Lower leg skin (tissue), 3 donors: ENCODE results near the gene BNIP3.

ENCODE experiments used
- CTCF ChIP-seq, 3 donors: fragments of 450-650 bp; IDR thresholded peaks; one replicate each; pipeline ENCODE4 v1.5.1; 2016; ENCODE audit warnings: antibody characterized with exemption in 3 of 3, mild to moderate bottlenecking in 3 of 3, moderate library complexity in 2 of 3
- POLR2A ChIP-seq, 2 donors: fragments of 450-650 bp; IDR thresholded peaks; one replicate each; pipeline ENCODE4 v1.6.1; 2016 to 2017; ENCODE audit warnings: antibody characterized with exemption in 2 of 2, mild to moderate bottlenecking in 1 of 2, moderate library complexity in 1 of 2

GRCh38 chr10:131929122-131929845 lies 52.4 kb downstream of the BNIP3 start:
- no peak for TF ChIP-seq CTCF (IDR thresholded peaks at IDR 0.05)
- no peak for TF ChIP-seq POLR2A (IDR thresholded peaks at IDR 0.05)
